Endothelial cell of umbilical vein (primary cell): ENCODE data around the gene NRXN3. TPM values are rescaled to one million over a fixed set of nuclear protein-coding genes. Genes with fewer than 3 reads are reported as not detected.

Experiments used
- BruUV-seq: library from RNA; stranded (reverse); fragments of 400-500 nt; replicated peaks from 2 replicates; lab custom pipeline; 2021; lab: Mats Ljungman, UMichigan
- CTCF ChIA-PET: fragments of 300-600, 350-600 bp; sonication (Branson Sonifier 250); formaldehyde crosslinking; loops from one replicate; lab custom pipeline; 2021; ENCODE audit warnings: antibody characterized with exemption, inconsistent platforms; lab: Charles Lee
- POLR2A ChIA-PET: fragments of 300-600, 350-600 bp; sonication (Branson Sonifier 250); formaldehyde crosslinking; loops from one replicate; lab custom pipeline; 2021; ENCODE audit warnings: antibody characterized with exemption, inconsistent platforms; lab: Charles Lee
- DNase-seq: peaks from one replicate; pipeline ENCODE4 v3.0.0-alpha.2; 2011; ENCODE audit warnings: low read depth, low spot score
- FAIRE-seq: peaks from 2 replicates; lab custom pipeline; 2011; peaks lifted over from hg19 to GRCh38; lab: Jason Lieb, UNC
- H2AFZ ChIP-seq: 2 replicates; pipeline ENCODE4 v1.6.0; 2012; ENCODE audit warnings: low read depth, low read length, control low read depth, inconsistent platforms
- H3K27ac ChIP-seq: 2 replicates; pipeline ENCODE4 v1.5.1; 2011; ENCODE audit warnings: low read depth, mild to moderate bottlenecking, control low read depth, low read length, moderate library complexity; ENCODE audit not compliant: insufficient read depth
- H3K27me3 ChIP-seq, 2 experiments: 2 replicates each; pipeline versions ENCODE4 v1.6.0 to v1.6.1; 2011; ENCODE audit warnings: low read length in 2 of 2, mixed read lengths in 1 of 2; ENCODE audit not compliant: control insufficient read depth in 2 of 2, insufficient read depth in 2 of 2
- H3K36me3 ChIP-seq, 2 experiments: 2 replicates in 1 of 2; 3 replicates in 1 of 2; pipeline ENCODE4 v1.5.1; 2011; ENCODE audit warnings: low read length in 2 of 2, mild to moderate bottlenecking in 1 of 2, moderate library complexity in 1 of 2; ENCODE audit not compliant: control insufficient read depth in 2 of 2, insufficient read depth in 2 of 2; ENCODE audit errors: extremely low read depth in 1 of 2
- H3K4me1 ChIP-seq: 3 replicates; pipeline ENCODE4 v1.5.1; 2011; ENCODE audit warnings: mild to moderate bottlenecking, low read length; ENCODE audit not compliant: control insufficient read depth, insufficient read depth; ENCODE audit errors: extremely low read depth
- H3K4me2 ChIP-seq: 2 replicates; pipeline ENCODE4 v1.6.1; 2011; ENCODE audit warnings: low read length, control low read depth, mixed read lengths; ENCODE audit not compliant: insufficient read depth
- H3K4me3 ChIP-seq, 3 experiments: fragments of 200-600 bp in 1 of 3; sonication (generic), shearing (Covaris generic) in 1 of 3; replicated peaks in 1 of 3; 2 replicates each; pipeline ENCODE4 v1.5.1; 2011 to 2016; ENCODE audit warnings: control low read depth in 3 of 3, low read length in 3 of 3, mild to moderate bottlenecking in 2 of 3, inconsistent platforms in 1 of 3, low read depth in 1 of 3, moderate library complexity in 1 of 3; ENCODE audit not compliant: insufficient read depth in 1 of 3
- H3K79me2 ChIP-seq: 2 replicates; pipeline ENCODE4 v1.6.0; 2012; ENCODE audit warnings: low read length, inconsistent platforms; ENCODE audit not compliant: control insufficient read depth, insufficient read depth
- H3K9ac ChIP-seq: replicated peaks from 2 replicates; pipeline ENCODE3; 2011; ENCODE audit warnings: low read length, control low read depth; ENCODE audit not compliant: insufficient read depth; ENCODE audit errors: extremely low read depth
- H3K9me1 ChIP-seq: replicated peaks from 3 replicates; pipeline ENCODE4 v1.6.0; 2011; ENCODE audit warnings: mild to moderate bottlenecking, low read length; ENCODE audit not compliant: control insufficient read depth, insufficient read depth; ENCODE audit errors: extremely low read depth
- H3K9me3 ChIP-seq: replicated peaks from 2 replicates; pipeline ENCODE4 v1.5.1; 2012; ENCODE audit warnings: low read length, inconsistent platforms; ENCODE audit not compliant: control insufficient read depth, insufficient read depth
- H4K20me1 ChIP-seq: replicated peaks from 2 replicates; pipeline ENCODE3; 2011; ENCODE audit warnings: mild to moderate bottlenecking, low read length; ENCODE audit not compliant: control insufficient read depth, insufficient read depth; ENCODE audit errors: extremely low read depth
- EZH2 ChIP-seq: IDR thresholded peaks from 2 replicates; pipeline ENCODE4 v1.6.1; 2012; ENCODE audit warnings: borderline replicate concordance, low read depth, mild to moderate bottlenecking, moderate library complexity, low read length, inconsistent platforms; ENCODE audit not compliant: severe bottlenecking
- FOS ChIP-seq: IDR thresholded peaks from 2 replicates; pipeline ENCODE4 v1.6.1; 2011; ENCODE audit warnings: mild to moderate bottlenecking, low read length, moderate library complexity, borderline replicate concordance; ENCODE audit not compliant: insufficient read depth
- GATA2 ChIP-seq: IDR thresholded peaks from 2 replicates; pipeline ENCODE4 v1.7.0; 2011; ENCODE audit warnings: low read depth, mild to moderate bottlenecking, moderate library complexity, mixed read lengths, low read length; ENCODE audit not compliant: insufficient read length, insufficient read depth
- JUN ChIP-seq: IDR thresholded peaks from 2 replicates; pipeline ENCODE4 v1.6.1; 2011; ENCODE audit warnings: borderline replicate concordance, low read depth; ENCODE audit not compliant: insufficient read length, insufficient read depth
- MAX ChIP-seq: IDR thresholded peaks from 2 replicates; pipeline ENCODE4 v1.6.1; 2011; ENCODE audit not compliant: insufficient read depth, insufficient read length
- MYC ChIP-seq: IDR thresholded peaks from one replicate; pipeline ENCODE4 v1.6.1; 2011; ENCODE audit warnings: mild to moderate bottlenecking, low read depth, low read length
- POLR2A ChIP-seq: IDR thresholded peaks from 2 replicates; pipeline ENCODE4 v1.6.1; 2012; ENCODE audit warnings: low read depth, mild to moderate bottlenecking, control low read depth, low read length
- POLR2AphosphoS5 ChIP-seq: IDR thresholded peaks from 2 replicates; pipeline ENCODE4 v1.6.1; 2012; ENCODE audit warnings: low read depth, mild to moderate bottlenecking, control low read depth, low read length, moderate library complexity; ENCODE audit not compliant: insufficient read depth
- dilution Hi-C: fragments of 300-500 bp; cut with MboI; formaldehyde crosslinking; loops from one replicate; pipeline ENCODE4 v1.15.0; 2019; ENCODE audit warnings: low sequenced_read_pairs; ENCODE audit not compliant: extremely low pct_ligation_motif_present
- intact Hi-C: fragments of 100-400 bp; cut with micrococcal nuclease; formaldehyde crosslinking; loops from one replicate; pipeline ENCODE4 v1.10.0; 2022
- polyA plus RNA-seq, 4 experiments: library from polyadenylated mRNA; depleted of rRNA in 3 of 4; stranded (reverse) in 3 of 4; unstranded in 1 of 4; fragments of >200 nt; gene quantifications; 2 replicates each; pipeline versions ENCODE4 v1.2.1 to v1.2.3, GENCODE V29; 2011 to 2012; ENCODE audit warnings: missing spikeins in 1 of 4
- total RNA-seq: library from RNA; stranded (reverse); gene quantifications from 2 replicates; pipeline ENCODE4 v1.2.3, GENCODE V29; 2021
- TF ChIP-seq, protein P1 (sequence below), 2 donors: IDR thresholded peaks; 1 replicate in 1 of 2; 2 replicates in 1 of 2; pipeline ENCODE4 v1.5.1; 2011; ENCODE audit warnings: low read length in 2 of 2, mild to moderate bottlenecking in 2 of 2, moderate library complexity in 2 of 2, control low read depth in 1 of 2, inconsistent platforms in 1 of 2, low read depth in 1 of 2; ENCODE audit not compliant: insufficient read depth in 1 of 2; ENCODE audit errors: extremely low read depth in 1 of 2

The NRXN3 gene
- total and polyA plus RNA-seq, 2 donors (not counting 3 experiments of a cell fraction or from before 2014, with no cell fraction given), result 0.72 to 4.2 TPM

DNA sequence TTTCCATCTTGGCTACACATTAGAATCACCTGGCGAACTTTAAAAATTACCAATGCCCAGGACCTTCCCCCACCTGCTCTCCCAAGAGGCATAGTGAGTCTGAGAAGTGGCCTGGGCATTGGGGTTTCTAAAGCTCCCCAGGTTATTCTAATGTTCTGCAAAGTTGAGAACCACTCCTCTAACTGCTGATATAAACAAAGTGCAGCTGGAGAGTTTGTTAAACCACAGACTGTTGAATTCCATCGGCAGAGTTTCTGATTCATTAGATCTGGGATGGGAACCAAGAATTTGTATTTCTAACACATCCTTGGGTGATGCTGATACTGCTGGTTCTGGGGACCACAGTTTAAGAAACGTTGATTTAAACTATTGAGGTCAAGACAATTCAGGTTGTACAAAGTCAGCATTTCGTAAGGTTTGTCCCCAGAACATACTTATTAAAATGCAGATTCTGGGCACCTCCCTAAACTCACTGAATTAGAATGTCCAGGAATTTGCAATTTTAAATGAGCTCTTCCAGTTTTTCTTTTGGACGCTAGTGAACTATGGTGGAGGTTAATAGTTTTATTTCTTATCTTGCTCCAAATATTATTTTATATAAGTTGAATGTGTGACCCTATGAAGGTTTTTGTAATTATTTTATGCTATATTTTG, 309.1 kb downstream of the NRXN3 start:
- DNase-seq, result no peak
- no TSS peak for BruUV-seq
- H3K27ac ChIP-seq, result no peak overlapping the region
- no peaks in the 10 kb centered on the region for H3K27me3 ChIP-seq
- H3K36me3 ChIP-seq, result no peaks in the 10 kb centered on the region
- no peak for FAIRE-seq
- TF ChIP-seq MYC, result no peak
- TF ChIP-seq GATA2, result no peak
- TF ChIP-seq FOS, result no peak
- TF ChIP-seq EZH2, result no peak
- no peak for TF ChIP-seq POLR2A
- no peak for TF ChIP-seq MAX
- TF ChIP-seq, protein P1, sequence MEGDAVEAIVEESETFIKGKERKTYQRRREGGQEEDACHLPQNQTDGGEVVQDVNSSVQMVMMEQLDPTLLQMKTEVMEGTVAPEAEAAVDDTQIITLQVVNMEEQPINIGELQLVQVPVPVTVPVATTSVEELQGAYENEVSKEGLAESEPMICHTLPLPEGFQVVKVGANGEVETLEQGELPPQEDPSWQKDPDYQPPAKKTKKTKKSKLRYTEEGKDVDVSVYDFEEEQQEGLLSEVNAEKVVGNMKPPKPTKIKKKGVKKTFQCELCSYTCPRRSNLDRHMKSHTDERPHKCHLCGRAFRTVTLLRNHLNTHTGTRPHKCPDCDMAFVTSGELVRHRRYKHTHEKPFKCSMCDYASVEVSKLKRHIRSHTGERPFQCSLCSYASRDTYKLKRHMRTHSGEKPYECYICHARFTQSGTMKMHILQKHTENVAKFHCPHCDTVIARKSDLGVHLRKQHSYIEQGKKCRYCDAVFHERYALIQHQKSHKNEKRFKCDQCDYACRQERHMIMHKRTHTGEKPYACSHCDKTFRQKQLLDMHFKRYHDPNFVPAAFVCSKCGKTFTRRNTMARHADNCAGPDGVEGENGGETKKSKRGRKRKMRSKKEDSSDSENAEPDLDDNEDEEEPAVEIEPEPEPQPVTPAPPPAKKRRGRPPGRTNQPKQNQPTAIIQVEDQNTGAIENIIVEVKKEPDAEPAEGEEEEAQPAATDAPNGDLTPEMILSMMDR (IDR thresholded peaks at IDR 0.05; ENCODE audit: extremely low read depth in 1 of 2, insufficient read depth in 1 of 2, low read depth in 1 of 2, low read length in 2 of 2), result no peak
- no peak for TF ChIP-seq JUN
- no peak for TF ChIP-seq POLR2AphosphoS5
- no peak overlapping the region for H3K9ac ChIP-seq
- ChIA-PET CTCF (no interaction called here), POLR2A (no interaction called here)
- H4K20me1 ChIP-seq, result no peaks in the 10 kb centered on the region
- no peak overlapping the region for H3K4me3 ChIP-seq
- intact Hi-C loops, result no loop called here
- dilution Hi-C loops, result no loop called here
- H3K4me2 ChIP-seq, result no peak overlapping the region
- no peak overlapping the region for H2AFZ ChIP-seq
- H3K9me1 ChIP-seq, result no peaks in the 10 kb centered on the region
- H3K79me2 ChIP-seq, result no peaks in the 10 kb centered on the region
- no peaks in the 10 kb centered on the region for H3K9me3 ChIP-seq
- H3K4me1 ChIP-seq, result no peaks in the 10 kb centered on the region
